GM12874 (cell line): ENCODE data around the gene GPC6.

ENCODE experiments used
- TF ChIP-seq, protein P1 (sequence below): IDR thresholded peaks from 2 replicates; pipeline ENCODE4 v1.5.1; 2011; ENCODE audit warnings: low read depth, mild to moderate bottlenecking, control low read depth, low read length, moderate library complexity; ENCODE audit not compliant: insufficient read depth

GPC6 gene

GRCh38 chr13:93344048-93344705, 117.6 kb downstream of the GPC6 start:
- TF ChIP-seq, protein P1, sequence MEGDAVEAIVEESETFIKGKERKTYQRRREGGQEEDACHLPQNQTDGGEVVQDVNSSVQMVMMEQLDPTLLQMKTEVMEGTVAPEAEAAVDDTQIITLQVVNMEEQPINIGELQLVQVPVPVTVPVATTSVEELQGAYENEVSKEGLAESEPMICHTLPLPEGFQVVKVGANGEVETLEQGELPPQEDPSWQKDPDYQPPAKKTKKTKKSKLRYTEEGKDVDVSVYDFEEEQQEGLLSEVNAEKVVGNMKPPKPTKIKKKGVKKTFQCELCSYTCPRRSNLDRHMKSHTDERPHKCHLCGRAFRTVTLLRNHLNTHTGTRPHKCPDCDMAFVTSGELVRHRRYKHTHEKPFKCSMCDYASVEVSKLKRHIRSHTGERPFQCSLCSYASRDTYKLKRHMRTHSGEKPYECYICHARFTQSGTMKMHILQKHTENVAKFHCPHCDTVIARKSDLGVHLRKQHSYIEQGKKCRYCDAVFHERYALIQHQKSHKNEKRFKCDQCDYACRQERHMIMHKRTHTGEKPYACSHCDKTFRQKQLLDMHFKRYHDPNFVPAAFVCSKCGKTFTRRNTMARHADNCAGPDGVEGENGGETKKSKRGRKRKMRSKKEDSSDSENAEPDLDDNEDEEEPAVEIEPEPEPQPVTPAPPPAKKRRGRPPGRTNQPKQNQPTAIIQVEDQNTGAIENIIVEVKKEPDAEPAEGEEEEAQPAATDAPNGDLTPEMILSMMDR, result no peak

DNA sequence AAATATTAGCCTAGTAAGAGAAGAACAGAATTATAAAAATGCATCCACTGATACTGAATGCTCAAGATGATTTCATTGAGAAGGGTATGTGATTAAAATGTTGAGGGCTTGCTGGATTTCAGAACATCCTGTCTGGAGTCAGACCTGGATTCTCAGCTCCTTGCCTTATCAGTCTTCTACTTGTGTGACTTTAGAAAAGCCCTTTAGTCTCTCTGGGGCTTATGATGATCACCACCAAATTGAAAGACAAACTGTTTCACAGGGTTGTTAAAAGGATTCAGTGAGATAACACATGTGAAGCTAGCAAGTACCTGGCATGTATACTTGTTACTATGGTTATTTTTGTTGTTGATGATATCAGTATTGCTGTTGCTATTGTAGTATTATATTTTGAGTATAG, 118.4 kb downstream of the GPC6 start:
- TF ChIP-seq, protein P1, result no peak

DNA sequence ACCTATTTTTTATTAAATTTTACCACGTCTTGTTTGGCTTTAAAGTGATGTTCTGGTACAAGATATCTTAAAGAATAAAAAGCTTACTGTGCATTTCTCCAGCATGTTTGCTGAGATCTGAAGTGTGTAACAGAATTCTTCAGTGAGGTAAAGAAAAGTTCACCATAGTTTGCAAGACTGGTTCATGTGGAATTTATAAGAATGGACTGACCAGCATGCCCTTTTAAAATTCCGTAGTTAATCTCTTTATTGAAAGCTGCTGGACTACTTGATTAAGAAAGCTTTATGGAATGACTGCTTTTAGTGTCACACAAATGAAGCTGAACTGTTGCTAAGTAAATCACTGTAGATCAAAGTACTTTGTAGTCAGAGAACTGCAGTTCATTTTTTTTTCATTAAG, 119.2 kb downstream of the GPC6 start:
- TF ChIP-seq, protein P1, result no peak

- TF ChIP-seq, protein P1, result no peak
Observed at GRCh38 chr13:93352616-93353015, 126.0 kb downstream of the GPC6 start.

DNA sequence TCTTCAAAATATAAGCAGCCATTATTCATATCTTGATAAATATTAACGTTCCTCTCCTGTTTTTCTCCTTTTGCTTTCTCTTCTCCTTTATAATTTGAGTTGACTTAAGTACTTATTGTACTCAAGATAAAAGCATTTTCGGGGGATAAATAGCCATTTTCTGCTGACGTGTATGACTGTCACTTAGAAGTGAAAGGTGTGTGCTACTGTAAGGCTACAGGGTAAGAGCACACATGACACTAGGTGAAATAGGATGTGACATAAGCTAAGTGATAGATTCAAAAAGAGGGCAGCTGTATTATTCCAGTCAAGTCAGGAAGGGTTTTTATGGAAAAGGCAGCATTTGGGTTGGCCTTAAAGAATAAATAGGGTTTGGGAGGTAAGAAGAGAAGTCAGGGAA, 128.5 kb downstream of the GPC6 start:
- TF ChIP-seq, protein P1, result no peak

- TF ChIP-seq, protein P1, result no peak
Observed at GRCh38 chr13:93356469-93356868, 129.9 kb downstream of the GPC6 start.

DNA sequence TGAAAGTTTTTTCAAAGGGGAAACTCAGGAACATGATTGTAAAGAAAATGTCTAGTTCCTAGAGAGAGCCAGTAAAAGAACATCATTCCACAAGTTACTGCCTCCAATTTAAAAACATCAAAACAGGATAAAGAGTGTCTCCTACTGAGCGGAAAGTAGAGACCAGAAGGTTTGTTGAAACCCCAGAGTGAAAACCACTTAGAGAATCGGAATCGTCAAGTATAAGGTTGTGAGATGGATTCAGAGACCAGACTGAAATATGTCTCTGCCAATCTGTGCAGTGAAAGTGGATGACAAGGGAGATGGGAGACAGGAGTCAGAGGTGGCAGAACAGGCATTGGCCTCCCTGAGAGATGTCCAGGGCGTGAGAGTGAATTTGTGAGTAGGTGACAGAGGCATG, 133.4 kb downstream of the GPC6 start:
- TF ChIP-seq, protein P1, result no peak
